Gastrocnemius medialis (tissue), 4 donors: ENCODE data around the gene MBD1.

ENCODE experiments used
- POLR2A ChIP-seq, 2 donors: fragments of 450-650 bp; IDR thresholded peaks; one replicate each; pipeline ENCODE4 v1.6.1; 2017; ENCODE audit warnings: antibody characterized with exemption in 2 of 2, mild to moderate bottlenecking in 2 of 2, moderate library complexity in 2 of 2
- TF ChIP-seq, protein P1 (sequence below), 5 experiments: fragments of 450-650 bp in 3 of 5; fragments of 200-600 bp in 2 of 5; sonication (generic) in 2 of 5; IDR thresholded peaks in 4 of 5; conservative IDR thresholded peaks in 1 of 5; 1 replicate in 4 of 5; 2 replicates in 1 of 5; pipeline ENCODE4 v1.5.1; 2016 to 2019; ENCODE audit warnings: antibody characterized with exemption in 5 of 5, mild to moderate bottlenecking in 3 of 5, moderate library complexity in 3 of 5

DNA sequence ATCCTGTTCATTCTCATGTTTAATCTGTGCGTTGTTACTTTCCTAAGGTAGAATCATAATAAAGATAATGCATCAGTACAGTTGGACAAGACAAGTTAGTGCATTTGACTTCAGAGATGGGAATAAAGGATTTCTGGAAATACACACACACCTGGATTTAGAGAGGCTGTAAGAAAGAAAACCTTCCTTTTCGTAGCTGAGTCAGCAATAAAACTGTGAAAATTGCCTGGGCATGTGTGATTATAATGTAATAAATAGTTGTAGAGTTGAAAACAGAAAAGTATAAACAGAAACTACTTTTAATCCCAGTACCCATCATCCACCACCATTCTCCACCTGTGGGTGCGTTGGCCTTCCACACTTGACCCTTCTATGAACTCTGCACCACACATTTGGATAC lies 30.4 kb downstream of the MBD1 start:
- TF ChIP-seq, protein P1, sequence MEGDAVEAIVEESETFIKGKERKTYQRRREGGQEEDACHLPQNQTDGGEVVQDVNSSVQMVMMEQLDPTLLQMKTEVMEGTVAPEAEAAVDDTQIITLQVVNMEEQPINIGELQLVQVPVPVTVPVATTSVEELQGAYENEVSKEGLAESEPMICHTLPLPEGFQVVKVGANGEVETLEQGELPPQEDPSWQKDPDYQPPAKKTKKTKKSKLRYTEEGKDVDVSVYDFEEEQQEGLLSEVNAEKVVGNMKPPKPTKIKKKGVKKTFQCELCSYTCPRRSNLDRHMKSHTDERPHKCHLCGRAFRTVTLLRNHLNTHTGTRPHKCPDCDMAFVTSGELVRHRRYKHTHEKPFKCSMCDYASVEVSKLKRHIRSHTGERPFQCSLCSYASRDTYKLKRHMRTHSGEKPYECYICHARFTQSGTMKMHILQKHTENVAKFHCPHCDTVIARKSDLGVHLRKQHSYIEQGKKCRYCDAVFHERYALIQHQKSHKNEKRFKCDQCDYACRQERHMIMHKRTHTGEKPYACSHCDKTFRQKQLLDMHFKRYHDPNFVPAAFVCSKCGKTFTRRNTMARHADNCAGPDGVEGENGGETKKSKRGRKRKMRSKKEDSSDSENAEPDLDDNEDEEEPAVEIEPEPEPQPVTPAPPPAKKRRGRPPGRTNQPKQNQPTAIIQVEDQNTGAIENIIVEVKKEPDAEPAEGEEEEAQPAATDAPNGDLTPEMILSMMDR (IDR thresholded peaks at IDR 0.05 in 4 of 5, conservative IDR thresholded peaks at IDR 0.05 in 1 of 5): no peak
- no peak for TF ChIP-seq POLR2A (IDR thresholded peaks at IDR 0.05)
